CD4-positive, alpha-beta T cell treated with Interleukin-15 for 1 hour (primary cell): ENCODE measurements around the gene PCDHGB5.
"Not testable (repeated sequence)": the region's sequence is repeated elsewhere in the genome, so short reads cannot be mapped to it uniquely, and the experiment has no call there.

Experiments used
- DNase-seq: peaks from one replicate; pipeline ENCODE4 v3.0.0-alpha.2; 2020

The PCDHGB5 gene

DNA sequence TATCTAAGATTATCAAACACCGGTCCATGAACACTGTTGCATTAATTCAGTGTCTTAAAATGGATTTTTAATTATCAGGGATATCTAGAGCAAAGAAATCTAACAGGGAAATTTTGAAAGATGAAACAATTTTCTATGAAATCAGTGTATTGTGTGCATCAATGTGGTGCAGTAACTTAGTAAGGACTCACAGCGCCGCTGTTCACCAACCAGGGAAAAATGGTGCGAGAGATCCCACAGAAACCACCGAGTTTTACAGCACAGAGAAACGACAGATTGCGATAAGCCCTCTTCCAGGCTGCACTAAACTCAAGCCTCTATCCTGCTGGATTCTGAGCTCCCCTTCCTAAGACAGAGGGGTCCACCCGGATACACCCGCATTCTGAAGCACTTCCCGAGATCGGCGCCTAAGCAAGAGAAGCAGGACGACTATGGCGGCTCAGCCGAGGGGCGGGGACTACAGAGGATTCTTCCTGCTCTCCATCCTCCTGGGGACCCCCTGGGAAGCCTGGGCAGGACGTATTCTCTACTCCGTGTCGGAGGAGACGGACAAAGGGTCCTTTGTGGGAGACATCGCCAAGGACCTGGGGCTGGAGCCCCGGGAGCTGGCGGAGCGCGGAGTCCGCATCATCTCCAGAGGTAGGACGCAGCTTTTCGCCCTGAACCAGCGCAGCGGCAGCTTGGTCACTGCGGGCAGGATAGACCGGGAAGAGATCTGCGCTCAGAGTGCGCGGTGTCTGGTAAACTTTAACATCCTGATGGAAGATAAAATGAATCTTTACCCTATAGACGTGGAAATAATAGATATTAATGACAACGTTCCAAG, 15.1 kb upstream of the PCDHGB5 start, which contains the start of gene PCDHGA7:
PCDHGA7 (plus strand) TSS at position 274 of the 826 bp plus-strand sequence; CDS start at position 432, 158 bp downstream.
- no peak for DNase-seq

DNA sequence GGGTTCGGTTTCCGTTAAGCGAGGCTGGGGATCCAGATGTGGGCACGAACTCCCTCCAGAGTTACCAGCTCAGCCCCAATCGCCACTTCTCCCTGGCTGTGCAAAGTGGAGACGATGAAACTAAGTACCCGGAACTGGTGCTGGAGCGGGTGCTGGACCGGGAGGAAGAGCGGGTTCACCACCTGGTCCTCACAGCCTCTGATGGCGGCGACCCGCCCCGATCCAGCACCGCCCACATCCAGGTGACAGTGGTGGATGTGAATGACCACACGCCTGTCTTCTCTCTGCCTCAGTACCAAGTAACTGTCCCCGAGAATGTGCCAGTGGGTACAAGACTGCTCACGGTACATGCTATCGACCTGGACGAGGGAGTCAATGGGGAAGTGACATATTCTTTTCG, 14.4 kb upstream of the PCDHGB5 start:
- DNase-seq: no peak

DNA sequence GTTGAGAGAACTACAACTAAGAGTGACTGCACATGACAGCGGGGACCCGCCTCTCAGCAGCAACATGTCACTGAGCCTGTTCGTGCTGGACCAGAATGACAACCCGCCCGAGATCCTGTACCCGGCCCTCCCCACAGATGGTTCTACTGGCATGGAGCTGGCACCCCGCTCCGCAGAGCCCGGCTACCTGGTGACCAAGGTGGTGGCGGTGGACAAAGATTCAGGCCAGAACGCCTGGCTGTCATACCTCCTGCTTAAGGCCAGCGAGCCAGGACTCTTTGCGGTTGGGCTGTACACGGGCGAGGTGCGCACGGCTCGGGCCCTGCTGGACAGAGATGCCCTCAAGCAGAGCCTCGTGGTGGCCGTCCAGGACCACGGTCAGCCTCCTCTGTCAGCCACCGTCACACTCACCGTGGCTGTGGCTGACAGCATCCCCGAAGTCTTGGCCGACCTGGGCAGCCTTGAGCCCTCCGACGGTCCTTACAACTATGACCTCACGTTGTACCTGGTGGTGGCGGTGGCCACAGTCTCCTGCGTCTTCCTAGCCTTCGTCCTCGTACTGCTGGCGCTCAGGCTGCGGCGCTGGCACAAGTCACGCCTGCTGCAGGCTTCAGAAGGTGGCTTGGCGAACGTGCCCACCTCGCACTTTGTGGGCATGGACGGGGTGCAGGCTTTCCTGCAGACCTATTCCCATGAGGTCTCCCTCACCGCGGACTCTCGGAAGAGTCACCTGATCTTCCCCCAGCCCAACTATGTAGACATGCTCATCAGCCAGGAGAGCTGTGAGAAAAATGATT, 13.1 kb upstream of the PCDHGB5 start:
- DNase-seq: no peak

DNA sequence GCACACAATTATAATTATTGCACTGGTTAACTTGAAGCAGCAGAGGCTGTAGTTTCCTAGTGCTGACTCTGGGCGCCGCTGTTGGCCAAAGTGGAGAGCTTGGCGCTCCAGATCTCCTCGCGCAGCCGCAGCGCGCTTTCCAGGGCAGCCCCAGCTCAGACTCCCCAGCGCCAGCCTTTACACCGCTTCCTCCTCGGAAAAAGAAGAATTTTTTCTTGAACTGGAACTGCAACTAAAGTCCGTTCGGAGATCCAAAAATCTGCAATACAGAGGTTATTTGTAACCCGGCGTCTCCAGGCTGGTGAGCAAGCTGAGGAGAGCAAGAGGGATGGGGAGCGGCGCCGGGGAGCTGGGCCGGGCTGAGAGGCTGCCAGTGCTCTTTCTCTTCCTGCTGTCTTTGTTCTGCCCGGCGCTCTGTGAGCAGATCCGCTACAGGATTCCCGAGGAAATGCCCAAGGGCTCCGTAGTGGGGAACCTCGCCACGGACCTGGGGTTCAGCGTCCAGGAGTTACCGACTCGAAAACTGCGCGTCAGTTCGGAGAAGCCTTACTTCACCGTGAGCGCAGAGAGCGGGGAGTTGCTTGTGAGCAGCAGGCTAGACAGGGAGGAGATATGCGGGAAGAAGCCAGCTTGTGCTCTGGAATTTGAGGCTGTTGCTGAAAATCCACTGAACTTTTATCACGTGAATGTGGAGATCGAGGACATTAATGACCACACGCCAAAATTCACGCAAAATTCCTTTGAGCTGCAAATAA, 10.0 kb upstream of the PCDHGB5 start, which contains the start of gene PCDHGB4:
PCDHGB4 (plus strand) TSS at position 142 of the 755 bp plus-strand sequence; CDS start at position 329, 187 bp downstream.
- not testable (repeated sequence) for DNase-seq

DNA sequence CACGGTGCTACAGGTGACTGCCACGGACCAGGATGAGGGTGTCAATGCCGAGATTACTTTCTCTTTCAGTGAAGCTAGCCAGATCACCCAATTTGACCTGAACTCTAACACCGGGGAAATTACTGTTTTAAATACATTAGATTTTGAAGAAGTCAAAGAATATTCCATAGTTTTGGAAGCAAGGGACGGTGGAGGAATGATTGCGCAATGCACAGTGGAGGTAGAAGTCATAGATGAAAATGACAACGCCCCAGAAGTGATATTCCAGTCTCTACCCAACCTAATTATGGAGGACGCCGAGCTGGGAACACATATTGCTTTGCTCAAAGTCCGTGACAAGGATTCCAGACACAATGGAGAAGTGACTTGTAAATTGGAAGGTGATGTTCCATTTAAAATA, 9.1 kb upstream of the PCDHGB5 start:
- DNase-seq: no peak

DNA sequence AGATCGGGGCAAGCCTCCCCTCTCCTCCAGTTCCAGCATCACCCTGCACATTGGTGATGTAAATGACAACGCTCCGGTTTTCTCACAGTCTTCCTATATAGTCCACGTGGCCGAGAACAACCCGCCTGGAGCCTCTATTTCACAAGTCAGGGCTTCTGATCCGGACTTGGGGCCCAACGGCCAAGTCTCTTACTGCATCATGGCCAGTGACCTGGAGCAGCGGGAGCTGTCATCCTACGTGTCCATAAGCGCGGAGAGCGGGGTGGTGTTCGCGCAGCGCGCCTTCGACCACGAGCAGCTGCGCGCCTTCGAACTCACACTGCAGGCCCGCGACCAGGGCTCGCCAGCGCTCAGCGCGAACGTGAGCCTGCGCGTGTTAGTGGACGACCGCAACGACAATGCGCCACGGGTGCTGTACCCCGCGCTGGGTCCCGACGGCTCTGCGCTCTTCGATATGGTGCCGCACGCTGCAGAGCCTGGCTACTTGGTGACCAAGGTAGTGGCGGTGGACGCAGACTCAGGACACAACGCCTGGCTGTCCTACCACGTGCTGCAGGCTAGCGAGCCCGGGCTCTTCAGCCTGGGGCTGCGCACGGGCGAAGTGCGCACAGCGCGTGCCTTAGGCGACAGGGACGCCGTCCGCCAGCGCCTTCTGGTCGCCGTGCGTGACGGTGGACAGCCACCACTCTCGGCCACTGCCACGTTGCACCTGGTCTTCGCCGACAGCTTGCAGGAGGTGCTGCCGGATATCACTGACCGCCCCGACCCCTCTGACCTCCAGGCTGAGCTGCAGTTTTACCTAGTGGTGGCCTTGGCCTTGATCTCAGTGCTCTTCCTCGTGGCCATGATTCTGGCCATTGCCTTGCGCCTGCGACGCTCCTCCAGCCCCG, 8.3 kb upstream of the PCDHGB5 start:
- no peak for DNase-seq

DNA sequence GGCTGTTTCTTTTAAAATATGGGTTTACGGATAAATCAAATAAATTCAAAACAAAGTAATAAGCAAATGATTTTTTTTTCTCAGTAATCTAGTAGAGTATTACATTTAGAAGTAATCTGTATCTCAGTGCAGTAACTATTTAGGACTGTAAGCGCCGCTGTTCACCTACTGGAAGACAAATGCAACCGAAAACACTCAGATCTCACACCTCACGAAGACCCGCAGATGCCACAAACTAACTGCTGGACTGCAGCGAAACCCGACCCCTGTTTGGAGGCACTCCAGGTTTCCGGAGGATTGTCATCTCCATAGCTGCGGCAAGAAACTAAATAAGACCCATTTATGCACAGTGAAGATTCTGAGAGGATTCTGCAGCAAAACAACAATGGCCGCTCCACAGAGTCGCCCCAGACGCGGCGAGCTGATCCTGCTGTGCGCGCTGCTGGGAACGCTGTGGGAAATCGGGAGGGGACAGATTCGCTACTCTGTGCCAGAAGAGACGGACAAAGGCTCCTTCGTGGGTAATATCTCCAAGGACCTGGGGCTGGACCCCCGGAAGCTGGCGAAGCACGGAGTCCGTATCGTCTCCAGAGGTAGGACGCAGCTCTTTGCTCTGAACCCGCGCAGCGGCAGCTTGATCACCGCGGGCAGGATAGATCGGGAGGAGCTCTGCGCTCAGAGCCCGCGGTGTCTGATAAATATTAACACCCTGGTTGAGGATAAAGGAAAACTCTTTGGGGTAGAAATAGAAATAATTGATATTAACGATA, 5.1 kb upstream of the PCDHGB5 start, which contains the start of gene PCDHGA8:
PCDHGA8 (plus strand) TSS at position 205 of the 770 bp plus-strand sequence; CDS start at position 386, 181 bp downstream.
- DNase-seq: no peak

DNA sequence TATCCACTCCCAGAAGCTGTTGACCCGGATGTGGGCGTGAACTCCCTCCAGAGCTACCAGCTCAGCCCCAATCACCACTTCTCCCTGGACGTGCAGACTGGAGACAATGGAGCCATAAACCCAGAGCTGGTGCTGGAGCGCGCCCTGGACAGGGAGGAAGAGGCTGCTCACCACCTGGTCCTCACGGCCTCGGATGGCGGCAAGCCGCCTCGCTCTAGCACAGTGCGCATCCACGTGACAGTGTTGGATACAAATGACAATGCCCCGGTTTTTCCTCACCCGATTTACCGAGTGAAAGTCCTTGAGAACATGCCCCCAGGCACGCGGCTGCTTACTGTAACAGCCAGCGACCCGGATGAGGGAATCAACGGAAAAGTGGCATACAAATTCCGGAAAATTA, 4.5 kb upstream of the PCDHGB5 start:
- DNase-seq: no peak

DNA sequence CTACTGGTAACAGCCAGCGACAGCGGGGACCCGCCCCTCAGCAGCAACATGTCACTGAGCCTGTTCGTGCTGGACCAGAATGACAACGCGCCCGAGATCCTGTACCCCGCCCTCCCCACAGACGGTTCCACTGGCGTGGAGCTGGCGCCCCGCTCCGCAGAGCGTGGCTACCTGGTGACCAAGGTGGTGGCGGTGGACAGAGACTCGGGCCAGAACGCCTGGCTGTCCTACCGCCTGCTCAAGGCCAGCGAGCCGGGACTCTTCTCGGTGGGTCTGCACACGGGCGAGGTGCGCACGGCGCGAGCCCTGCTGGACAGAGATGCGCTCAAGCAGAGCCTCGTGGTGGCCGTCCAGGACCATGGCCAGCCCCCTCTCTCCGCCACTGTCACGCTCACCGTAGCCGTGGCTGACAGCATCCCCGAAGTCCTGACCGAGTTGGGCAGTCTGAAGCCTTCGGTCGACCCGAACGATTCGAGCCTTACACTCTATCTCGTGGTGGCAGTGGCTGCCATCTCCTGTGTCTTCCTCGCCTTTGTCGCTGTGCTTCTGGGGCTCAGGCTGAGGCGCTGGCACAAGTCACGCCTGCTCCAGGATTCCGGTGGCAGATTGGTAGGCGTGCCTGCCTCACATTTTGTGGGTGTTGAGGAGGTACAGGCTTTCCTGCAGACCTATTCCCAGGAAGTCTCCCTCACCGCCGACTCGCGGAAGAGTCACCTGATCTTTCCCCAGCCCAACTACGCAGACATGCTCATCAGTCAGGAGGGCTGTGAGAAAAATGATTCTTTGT, 3.2 kb upstream of the PCDHGB5 start:
- DNase-seq: not testable (repeated sequence)

DNA sequence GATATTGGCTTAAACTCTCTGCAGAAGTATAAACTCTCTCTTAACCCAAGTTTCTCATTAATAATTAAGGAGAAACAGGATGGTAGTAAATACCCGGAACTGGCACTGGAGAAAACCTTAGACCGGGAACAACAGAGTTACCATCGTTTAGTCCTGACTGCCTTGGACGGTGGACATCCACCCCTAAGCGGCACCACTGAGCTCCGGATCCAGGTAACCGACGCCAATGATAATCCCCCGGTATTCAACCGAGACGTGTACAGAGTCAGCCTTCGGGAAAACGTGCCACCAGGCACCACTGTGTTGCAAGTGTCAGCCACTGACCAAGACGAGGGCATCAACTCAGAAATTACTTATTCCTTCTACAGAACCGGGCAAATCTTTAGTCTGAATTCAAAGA, 861 bp downstream of the PCDHGB5 start:
- DNase-seq: no peak

DNA sequence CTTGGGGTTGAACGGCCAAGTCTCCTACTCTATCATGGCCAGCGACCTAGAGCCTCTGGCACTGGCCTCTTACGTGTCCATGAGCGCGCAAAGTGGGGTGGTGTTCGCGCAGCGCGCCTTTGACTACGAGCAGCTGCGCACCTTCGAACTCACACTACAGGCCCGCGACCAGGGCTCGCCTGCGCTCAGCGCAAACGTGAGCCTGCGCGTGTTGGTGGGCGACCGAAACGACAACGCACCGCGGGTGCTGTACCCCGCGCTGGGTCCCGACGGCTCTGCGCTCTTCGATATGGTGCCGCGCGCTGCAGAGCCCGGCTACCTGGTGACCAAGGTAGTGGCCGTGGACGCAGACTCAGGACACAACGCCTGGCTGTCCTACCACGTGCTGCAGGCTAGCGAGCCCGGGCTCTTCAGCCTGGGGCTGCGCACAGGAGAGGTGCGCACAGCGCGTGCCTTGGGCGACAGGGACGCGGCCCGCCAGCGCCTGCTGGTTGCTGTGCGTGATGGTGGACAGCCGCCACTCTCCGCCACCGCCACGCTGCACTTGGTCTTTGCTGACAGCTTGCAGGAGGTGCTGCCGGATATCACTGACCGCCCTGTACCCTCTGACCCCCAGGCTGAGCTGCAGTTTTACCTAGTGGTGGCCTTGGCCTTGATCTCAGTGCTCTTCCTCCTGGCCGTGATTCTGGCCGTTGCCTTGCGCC, 2.0 kb downstream of the PCDHGB5 start:
- no peak for DNase-seq

DNA sequence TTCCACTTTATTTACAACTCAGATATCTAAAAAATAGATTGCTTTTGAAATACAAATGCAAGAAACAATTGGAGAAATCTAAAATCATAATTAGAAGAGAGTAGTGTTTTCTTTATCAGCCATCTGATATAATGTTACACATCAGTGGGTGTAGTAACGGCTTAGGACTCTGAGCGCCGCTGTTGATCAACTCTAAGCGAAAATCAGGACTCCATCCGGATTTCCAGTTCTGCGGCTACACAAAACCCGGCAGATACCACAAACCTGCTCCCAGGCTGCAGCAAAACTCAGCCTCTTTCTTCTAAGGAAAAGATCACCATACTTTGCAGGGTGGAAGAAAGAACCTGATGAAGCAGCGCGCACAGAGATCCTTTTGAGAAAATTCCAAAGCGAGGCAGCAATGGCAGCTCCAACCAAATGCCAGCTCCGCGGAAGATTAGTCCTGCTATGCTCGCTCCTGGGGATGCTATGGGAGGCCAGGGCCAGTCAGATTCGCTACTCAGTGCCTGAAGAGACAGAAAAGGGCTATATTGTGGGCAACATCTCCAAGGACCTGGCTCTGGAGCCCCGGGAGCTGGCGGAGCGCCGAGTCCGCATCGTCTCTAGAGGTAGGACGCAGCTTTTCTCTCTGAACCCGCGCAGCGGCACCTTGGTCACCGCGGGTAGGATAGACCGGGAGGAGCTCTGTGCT, 5.0 kb downstream of the PCDHGB5 start, which contains the start of gene PCDHGA9:
PCDHGA9 (plus strand) TSS at position 226 of the 691 bp plus-strand sequence; CDS start at position 401, 175 bp downstream.
- no peak for DNase-seq

DNA sequence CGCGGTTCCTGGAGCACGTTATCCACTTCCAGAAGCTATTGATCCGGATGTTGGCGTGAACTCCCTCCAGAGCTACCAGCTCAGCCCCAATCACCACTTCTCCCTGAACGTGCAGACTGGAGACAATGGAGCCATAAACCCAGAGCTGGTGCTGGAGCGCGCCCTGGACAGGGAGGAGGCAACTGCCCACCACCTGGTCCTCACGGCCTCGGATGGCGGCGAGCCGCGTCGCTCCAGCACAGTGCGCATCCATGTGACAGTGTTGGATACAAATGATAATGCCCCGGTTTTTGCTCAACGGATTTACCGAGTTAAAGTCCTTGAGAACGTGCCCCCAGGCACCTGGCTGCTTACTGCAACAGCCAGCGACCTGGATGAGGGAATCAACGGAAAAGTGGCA, 5.6 kb downstream of the PCDHGB5 start:
- no peak for DNase-seq

DNA sequence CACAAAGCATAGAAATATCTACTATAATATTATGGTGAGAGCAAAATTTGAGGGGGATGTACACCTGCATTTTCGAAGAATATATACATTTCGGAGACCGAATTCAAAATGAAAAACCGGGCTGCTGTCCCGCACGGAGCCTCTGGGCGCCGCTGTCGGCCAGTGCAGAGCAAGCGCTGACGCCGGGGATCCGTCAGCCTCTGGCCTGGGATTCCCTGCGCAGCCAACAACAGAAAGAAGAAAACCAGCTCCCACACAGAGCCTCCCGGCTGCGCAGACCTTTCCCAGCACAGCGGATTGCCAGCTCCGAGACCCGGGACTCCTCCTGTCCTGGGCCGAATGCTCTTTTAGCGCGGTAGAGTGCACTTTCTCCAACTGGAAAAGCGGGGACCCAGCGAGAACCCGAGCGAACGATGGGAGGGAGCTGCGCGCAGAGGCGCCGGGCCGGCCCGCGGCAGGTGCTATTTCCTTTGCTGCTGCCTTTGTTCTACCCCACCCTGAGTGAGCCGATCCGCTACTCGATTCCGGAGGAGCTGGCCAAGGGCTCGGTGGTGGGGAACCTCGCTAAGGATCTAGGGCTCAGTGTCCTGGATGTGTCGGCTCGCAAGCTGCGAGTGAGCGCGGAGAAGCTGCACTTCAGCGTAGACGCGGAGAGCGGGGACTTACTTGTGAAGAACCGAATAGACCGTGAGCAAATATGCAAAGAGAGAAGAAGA, 10.2 kb downstream of the PCDHGB5 start, which contains the start of gene PCDHGB6:
PCDHGB6 (plus strand) TSS at position 232 of the 716 bp plus-strand sequence; CDS start at position 414, 182 bp downstream.
- DNase-seq: peak; percentile 31

DNA sequence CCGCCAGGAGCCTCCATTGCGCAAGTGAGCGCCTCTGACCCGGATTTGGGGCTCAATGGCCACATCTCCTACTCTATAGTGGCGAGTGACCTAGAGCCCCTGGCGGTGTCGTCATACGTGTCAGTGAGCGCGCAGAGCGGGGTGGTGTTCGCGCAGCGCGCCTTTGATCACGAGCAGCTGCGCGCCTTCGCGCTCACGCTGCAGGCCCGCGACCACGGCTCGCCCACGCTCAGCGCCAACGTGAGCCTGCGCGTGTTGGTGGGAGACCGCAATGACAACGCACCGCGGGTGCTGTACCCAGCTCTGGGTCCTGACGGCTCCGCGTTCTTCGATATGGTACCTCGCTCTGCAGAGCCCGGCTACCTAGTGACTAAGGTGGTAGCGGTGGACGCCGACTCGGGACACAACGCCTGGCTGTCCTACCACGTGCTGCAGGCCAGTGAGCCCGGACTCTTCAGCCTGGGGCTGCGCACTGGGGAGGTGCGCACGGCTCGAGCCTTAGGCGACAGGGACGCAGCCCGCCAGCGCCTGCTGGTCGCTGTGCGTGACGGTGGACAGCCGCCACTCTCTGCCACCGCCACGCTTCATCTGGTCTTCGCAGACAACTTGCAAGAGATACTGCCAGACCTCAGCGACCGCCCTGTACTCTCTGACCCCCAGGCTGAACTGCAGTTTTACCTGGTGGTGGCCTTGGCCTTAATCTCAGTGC, 12.0 kb downstream of the PCDHGB5 start:
- DNase-seq: no peak

DNA sequence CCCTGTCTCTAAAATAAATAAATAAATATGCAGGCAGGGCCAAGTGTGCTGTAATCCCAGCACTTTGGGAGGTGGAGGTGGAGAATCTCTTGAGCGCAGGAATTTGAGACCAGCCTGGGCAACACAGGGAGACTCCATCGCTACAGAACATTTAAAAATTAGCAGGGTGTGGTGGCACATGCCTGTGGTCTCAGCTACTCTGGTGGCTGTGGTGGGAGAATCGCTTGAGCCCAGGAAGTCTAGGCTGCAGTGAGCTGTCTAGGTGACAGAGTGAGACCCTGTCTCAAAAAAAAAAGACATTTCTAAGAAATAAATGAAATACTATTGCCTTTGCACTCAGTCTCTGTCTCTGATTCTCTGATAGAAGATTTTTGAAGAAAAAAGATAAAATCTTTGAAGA, 13.8 kb downstream of the PCDHGB5 start:
- no peak for DNase-seq

DNA sequence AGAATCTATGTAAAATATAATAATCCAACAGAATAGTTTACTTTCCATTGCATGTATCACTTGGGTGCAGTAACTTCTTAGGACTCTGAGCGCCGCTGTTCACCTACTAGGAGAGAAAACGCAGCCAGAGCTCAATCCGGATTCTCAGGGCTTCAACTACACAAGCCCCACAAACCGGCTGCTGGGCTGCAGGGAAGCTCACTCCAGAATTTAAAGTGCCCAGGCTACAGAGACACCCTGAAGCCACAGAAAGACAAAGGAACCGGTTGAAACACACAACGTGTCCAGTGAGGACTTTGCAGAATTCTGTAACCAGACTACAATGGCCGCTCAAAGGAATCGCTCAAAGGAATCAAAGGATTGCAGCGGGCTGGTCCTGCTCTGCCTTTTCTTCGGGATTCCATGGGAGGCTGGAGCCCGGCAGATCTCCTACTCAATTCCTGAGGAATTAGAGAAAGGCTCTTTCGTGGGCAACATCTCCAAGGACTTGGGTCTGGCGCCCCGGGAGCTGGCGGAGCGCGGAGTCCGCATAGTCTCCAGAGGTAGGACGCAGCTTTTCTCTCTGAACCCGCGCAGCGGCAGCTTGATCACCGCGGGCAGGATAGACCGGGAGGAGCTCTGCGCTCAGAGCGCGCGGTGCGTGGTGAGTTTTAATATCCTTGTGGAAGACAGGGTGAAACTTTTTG, 15.2 kb downstream of the PCDHGB5 start, which contains the start of gene PCDHGA10:
PCDHGA10 (plus strand) TSS at position 134 of the 686 bp plus-strand sequence; CDS start at position 323, 189 bp downstream.
- peak; percentile 45 for DNase-seq
